Measurements from ENCODE around the gene NTSR1. TPM values are rescaled to one million over a fixed set of nuclear protein-coding genes. Genes with fewer than 3 reads are reported as not detected.
A peak's percentile ranks its signal among the peaks of the same experiment; 100 is the strongest.

The NTSR1 gene
- total and polyA plus RNA-seq, 2 of the 13 experiments (the other 11 are each of a cell fraction or from before 2014, with no cell fraction given), result 0.09 to 0.12 TPM

DNA sequence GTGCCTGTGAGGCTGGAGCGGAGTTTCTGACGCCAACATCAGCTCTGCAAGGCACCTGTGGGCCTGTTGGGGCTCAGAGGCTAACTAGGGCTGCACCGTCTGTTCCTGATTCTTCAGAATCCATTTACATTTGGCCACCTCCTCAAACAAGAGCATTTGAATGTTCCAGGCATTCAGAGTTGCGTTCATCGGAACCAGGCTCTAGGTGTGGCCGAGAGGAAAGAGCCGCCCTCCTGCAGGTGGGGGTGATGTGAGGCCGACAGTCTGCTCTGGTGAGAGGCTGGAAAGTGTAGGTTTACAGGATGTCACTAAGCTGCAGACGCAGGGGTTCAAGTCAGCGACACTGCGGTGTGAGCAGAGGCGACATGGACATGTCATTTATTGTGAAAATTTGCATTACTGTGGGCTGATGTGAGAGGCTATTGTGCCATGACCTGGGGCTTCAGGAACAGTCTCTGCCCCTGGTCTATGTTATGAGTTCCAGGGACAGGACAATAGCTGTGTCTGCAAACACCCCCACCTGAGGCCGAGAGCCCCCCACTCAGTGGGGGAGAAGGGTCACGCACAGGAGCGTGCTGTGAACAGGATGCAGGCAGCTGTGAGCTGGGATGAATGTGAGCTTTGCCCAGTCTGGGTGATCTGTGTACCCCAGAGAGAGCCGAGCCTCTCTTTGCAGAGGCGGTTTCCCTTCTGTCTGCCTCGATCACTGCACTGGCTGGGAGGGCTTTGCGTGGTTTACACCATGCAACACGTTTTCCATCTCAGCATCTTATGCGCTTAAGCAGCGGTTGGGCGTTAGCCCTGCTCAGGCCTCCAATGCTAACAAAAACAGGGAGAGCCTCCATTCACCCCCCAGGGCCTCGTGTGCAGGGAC, 45.3 kb upstream of the NTSR1 start (continued):
- TF ChIP-seq HNF4G (IDR thresholded peaks at IDR 0.05; ENCODE audit: borderline replicate concordance, low read depth, low read length), result peak; percentile 44; the same call in 1 of the 2 replicates
- TF ChIP-seq HNF4G (CRISPR knock-in tag; IDR thresholded peaks at IDR 0.05; ENCODE audit: borderline replicate concordance, low read depth), result peak; percentile 51; the same call in 1 of the 2 replicates
- no peak; the same call in 1 of the 2 replicates for TF ChIP-seq CBX5 (CRISPR knock-in tag; IDR thresholded peaks at IDR 0.05; ENCODE audit: borderline replicate concordance)
- peak; percentile 100 for TF ChIP-seq ZBTB38 (CRISPR knock-in tag; IDR thresholded peaks at IDR 0.05)
- TF ChIP-seq ZNF329 (CRISPR knock-in tag; IDR thresholded peaks at IDR 0.05; ENCODE audit: low read depth), result no peak
- no peak for TF ChIP-seq ZNF629 (CRISPR knock-in tag; conservative IDR thresholded peaks at IDR 0.05)
- peak; percentile 10; the same call in 1 of the 2 replicates for TF ChIP-seq IKZF5 (CRISPR knock-in tag; IDR thresholded peaks at IDR 0.05)
- TF ChIP-seq ZNF317 (CRISPR knock-in tag; IDR thresholded peaks at IDR 0.05), result peak; percentile 54; the same call in 1 of the 2 replicates
- TF ChIP-seq ELF1 (CRISPR knock-in tag; IDR thresholded peaks at IDR 0.05), result no peak
- TF ChIP-seq POGZ (CRISPR knock-in tag; IDR thresholded peaks at IDR 0.05), result 0 out of 2 replicates have a peak, but pooled peaks have one; percentile 18
- TF ChIP-seq ZSCAN22 (CRISPR knock-in tag; IDR thresholded peaks at IDR 0.05), result no peak
- no peak for TF ChIP-seq ZNF234 (CRISPR knock-in tag; conservative IDR thresholded peaks at IDR 0.05)
- no peak for TF ChIP-seq ATF1 (CRISPR knock-in tag; IDR thresholded peaks at IDR 0.05)
- 0 out of 2 replicates have a peak, but pooled peaks have one; percentile 29 for TF ChIP-seq ZNF572 (CRISPR knock-in tag; IDR thresholded peaks at IDR 0.05)
- no peak for TF ChIP-seq JARID2 (CRISPR knock-in tag; IDR thresholded peaks at IDR 0.05; ENCODE audit: insufficient replicate concordance)
- TF ChIP-seq ELF3 (CRISPR knock-in tag; IDR thresholded peaks at IDR 0.05), result no peak
- TF ChIP-seq ZNF678 (CRISPR knock-in tag; IDR thresholded peaks at IDR 0.05), result 0 out of 2 replicates have a peak, but pooled peaks have one; percentile 31
- TF ChIP-seq, protein P1, sequence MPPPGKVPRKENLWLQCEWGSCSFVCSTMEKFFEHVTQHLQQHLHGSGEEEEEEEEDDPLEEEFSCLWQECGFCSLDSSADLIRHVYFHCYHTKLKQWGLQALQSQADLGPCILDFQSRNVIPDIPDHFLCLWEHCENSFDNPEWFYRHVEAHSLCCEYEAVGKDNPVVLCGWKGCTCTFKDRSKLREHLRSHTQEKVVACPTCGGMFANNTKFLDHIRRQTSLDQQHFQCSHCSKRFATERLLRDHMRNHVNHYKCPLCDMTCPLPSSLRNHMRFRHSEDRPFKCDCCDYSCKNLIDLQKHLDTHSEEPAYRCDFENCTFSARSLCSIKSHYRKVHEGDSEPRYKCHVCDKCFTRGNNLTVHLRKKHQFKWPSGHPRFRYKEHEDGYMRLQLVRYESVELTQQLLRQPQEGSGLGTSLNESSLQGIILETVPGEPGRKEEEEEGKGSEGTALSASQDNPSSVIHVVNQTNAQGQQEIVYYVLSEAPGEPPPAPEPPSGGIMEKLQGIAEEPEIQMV (CRISPR knock-in tag; IDR thresholded peaks at IDR 0.05; ENCODE audit: low read depth), result peak; percentile 70; the same call in 1 of the 2 replicates
- peak; percentile 98 for TF ChIP-seq ZBTB7A (CRISPR knock-in tag; IDR thresholded peaks at IDR 0.05)
- TF ChIP-seq ZNF260 (CRISPR knock-in tag; IDR thresholded peaks at IDR 0.05; ENCODE audit: borderline replicate concordance, low read depth), result no peak
- TF ChIP-seq ZNF883 (CRISPR knock-in tag; IDR thresholded peaks at IDR 0.05; ENCODE audit: not compliant biosample characterization), result no peak
- no peak for TF ChIP-seq RARG (CRISPR knock-in tag; IDR thresholded peaks at IDR 0.05; ENCODE audit: low read depth)
- TF ChIP-seq FOXK1 (CRISPR knock-in tag; IDR thresholded peaks at IDR 0.05; ENCODE audit: borderline replicate concordance, low read depth), result no peak
- TF ChIP-seq HNRNPH1 (optimal IDR thresholded peaks at IDR 0.05; ENCODE audit: low read depth, low read length), result peak; percentile 37
- no peak for TF ChIP-seq SP2 (CRISPR knock-in tag; IDR thresholded peaks at IDR 0.05)
- TF ChIP-seq HDAC2 (CRISPR knock-in tag; IDR thresholded peaks at IDR 0.05), result peak; percentile 38; the same call in 1 of the 2 replicates
